ENCODE measurements around the gene KIAA1671.

- TF ChIP-seq EZH2 (IDR thresholded peaks at IDR 0.05; ENCODE audit: borderline replicate concordance, low read length) (no peak), CTCF (IDR thresholded peaks at IDR 0.05; ENCODE audit: low read length) (no peak)
Measured at GRCh38 chr22:25099202-25099601, 146.7 kb downstream of the KIAA1671 start.
